ENCODE results near the gene CRACR2A. TPM values are rescaled to one million over a fixed set of nuclear protein-coding genes. Genes with fewer than 3 reads are reported as not detected.

The CRACR2A gene
- total and polyA plus RNA-seq, 2 of the 4 experiments (the other 2 are of a cell fraction): 0.54 to 0.60 TPM

- Histone ChIP-seq H4K20me1 (ENCODE audit: insufficient read depth, low read length) (no peaks in the 10 kb centered on the region), H4K5ac (ENCODE audit: low read depth, low read length) (no peak overlapping the region), H2AFZ (replicated peaks; ENCODE audit: low read length, poor library complexity) (peak overlapping the region; percentile 41), H3K4me2 (ENCODE audit: low read depth, low read length) (no peak overlapping the region), H3K14ac (replicated peaks; ENCODE audit: low read depth, low read length) (no peak overlapping the region), H2BK15ac (ENCODE audit: low read depth, low read length) (no peak overlapping the region), H3K9ac (ENCODE audit: low read depth, low read length) (no peak overlapping the region), H3K4ac (ENCODE audit: low read depth, low read length) (no peak overlapping the region), H3K4me1 (ENCODE audit: control insufficient read depth, insufficient read depth, low read length) (no peaks in the 10 kb centered on the region), H2AK9ac (replicated peaks; ENCODE audit: low read depth, low read length, poor library complexity) (no peak overlapping the region), H3K79me1 (ENCODE audit: low read depth in 1 of 2, low read length in 2 of 2) (no peaks in the 10 kb centered on the region), H3K56ac (ENCODE audit: extremely low read depth, insufficient read depth, low read length) (no peak overlapping the region), H4K8ac (ENCODE audit: low read depth in 2 of 2, low read length in 2 of 2) (no peak overlapping the region), H3K36me3 (ENCODE audit: control insufficient read depth, insufficient read depth, low read length) (no peaks in the 10 kb centered on the region), H2BK20ac (ENCODE audit: low read depth, low read length) (no peak overlapping the region), H3K9me3 (ENCODE audit: control insufficient read depth, insufficient read depth, low read length) (no peaks in the 10 kb centered on the region), H3K18ac (ENCODE audit: low read depth, low read length) (no peak overlapping the region), H3K9me1 (ENCODE audit: insufficient read depth, low read length) (no peaks in the 10 kb centered on the region), H4K91ac (ENCODE audit: insufficient read depth, low read depth, low read length) (no peak overlapping the region), H2BK120ac (ENCODE audit: low read depth, low read length) (no peak overlapping the region), H3K23ac (ENCODE audit: low read depth, low read length) (no peak overlapping the region), H3K27me3 (ENCODE audit: control insufficient read depth, insufficient read depth, low read length) (no peaks in the 10 kb centered on the region; the same call in 1 of the 2 replicates), H2AK5ac (ENCODE audit: low read depth, low read length) (no peak overlapping the region), H3K27ac (ENCODE audit: insufficient read depth, low read length) (no peak overlapping the region), H2BK5ac (ENCODE audit: low read depth, low read length, poor library complexity, severe bottlenecking) (no peak overlapping the region), H3K4me3 (ENCODE audit: insufficient read depth, low read depth, low read length) (no peak overlapping the region)
- 68% methylated on average over 5 of the region's 9 CpGs; no CpG with 5 or more reads in 1 of the 2 experiments for WGBS, 2 experiments (ENCODE audit: extremely low coverage in 2 of 2, insufficient read length in 1 of 2)
- ChIA-PET POLR2A (ENCODE audit: unreplicated experiment) (no interaction called here), CTCF (no interaction called here)
- ATAC-seq (ENCODE audit: low read depth) (no peak), DNase-seq (no peak)
- intact Hi-C loops (cut with micrococcal nuclease): no loop called here
- no peak for TF ChIP-seq USF2 (IDR thresholded peaks at IDR 0.05; ENCODE audit: low read depth, low read length)
- no peak for TF ChIP-seq CTCF (conservative IDR thresholded peaks at IDR 0.05; ENCODE audit: low read depth, low read length)
- TF ChIP-seq FOS (IDR thresholded peaks at IDR 0.05; ENCODE audit: low read depth, low read length): no peak
- no peak for TF ChIP-seq SMC3 (IDR thresholded peaks at IDR 0.05; ENCODE audit: low read depth, low read length)
- TF ChIP-seq POLR2A (IDR thresholded peaks at IDR 0.05; ENCODE audit: low read depth, low read length): no peak
- no peak for TF ChIP-seq CHD1 (IDR thresholded peaks at IDR 0.05; ENCODE audit: low read depth, low read length)
- dilution Hi-C loops (cut with HindIII; ENCODE audit: low sequenced_read_pairs, unreplicated experiment): no loop called here
- BruUV-seq (replicated peaks): no TSS peak
- in situ Hi-C loops (cut with MboI; ENCODE audit: low sequenced_read_pairs): no loop called here
Observed at GRCh38 chr12:3593906-3594483, 158.9 kb downstream of the CRACR2A start.

All from IMR-90 (cell line).